ENCODE measurements around the gene MTX1.

DNA sequence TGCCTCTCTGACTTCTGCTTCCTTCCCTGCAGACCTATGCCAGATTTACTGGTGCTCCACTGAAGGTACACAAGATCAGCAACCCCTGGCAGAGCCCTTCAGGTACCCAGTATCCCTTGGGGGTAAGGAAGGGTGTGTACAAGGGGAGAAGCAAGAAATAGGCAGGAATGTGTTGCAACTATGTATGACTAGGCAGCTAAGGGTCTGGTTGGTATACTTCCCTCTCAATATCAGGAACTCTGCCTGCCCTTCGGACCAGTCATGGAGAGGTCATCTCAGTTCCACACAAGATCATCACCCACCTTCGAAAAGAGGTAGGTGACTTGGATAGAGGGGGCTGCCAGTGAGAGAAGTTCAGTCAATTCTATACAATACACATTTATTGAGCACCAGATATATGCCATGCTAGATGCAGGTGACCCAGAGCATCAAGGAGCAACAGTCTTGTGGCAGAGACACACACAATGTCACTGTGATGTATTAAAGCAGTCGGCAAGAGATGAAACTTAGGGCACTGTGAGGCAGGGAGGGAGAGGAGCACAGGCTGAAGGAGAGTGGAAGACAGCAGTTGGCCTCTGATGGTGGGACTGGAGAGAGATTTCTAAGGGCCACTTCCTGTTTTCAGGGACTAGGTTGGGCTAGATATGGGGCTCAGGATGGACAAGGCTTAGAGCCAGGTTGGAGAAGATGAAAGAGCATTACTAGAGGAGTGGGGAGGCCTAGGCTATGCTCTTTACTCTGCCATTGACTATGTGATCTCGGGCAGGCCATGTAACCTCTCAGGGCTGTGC is 2.0 kb downstream of the MTX1 start:
- TF ChIP-seq, protein P1, sequence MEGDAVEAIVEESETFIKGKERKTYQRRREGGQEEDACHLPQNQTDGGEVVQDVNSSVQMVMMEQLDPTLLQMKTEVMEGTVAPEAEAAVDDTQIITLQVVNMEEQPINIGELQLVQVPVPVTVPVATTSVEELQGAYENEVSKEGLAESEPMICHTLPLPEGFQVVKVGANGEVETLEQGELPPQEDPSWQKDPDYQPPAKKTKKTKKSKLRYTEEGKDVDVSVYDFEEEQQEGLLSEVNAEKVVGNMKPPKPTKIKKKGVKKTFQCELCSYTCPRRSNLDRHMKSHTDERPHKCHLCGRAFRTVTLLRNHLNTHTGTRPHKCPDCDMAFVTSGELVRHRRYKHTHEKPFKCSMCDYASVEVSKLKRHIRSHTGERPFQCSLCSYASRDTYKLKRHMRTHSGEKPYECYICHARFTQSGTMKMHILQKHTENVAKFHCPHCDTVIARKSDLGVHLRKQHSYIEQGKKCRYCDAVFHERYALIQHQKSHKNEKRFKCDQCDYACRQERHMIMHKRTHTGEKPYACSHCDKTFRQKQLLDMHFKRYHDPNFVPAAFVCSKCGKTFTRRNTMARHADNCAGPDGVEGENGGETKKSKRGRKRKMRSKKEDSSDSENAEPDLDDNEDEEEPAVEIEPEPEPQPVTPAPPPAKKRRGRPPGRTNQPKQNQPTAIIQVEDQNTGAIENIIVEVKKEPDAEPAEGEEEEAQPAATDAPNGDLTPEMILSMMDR (IDR thresholded peaks at IDR 0.05), result no peak
- TF ChIP-seq POLR2A (IDR thresholded peaks at IDR 0.05), result no peak
